Fibroblast of the aortic adventitia (primary cell): ENCODE measurements around the gene LDLRAD3. TPM values are rescaled to one million over a fixed set of nuclear protein-coding genes. Genes with fewer than 3 reads are reported as not detected.
"Not testable (repeated sequence)": the region's sequence is repeated elsewhere in the genome, so short reads cannot be mapped to it uniquely, and the experiment has no call there.

Source experiments
- DNase-seq: peaks from one replicate; pipeline ENCODE4 v3.0.0-alpha.2; 2010; ENCODE audit warnings: low read depth
- H3K4me3 ChIP-seq: 2 replicates; pipeline ENCODE4 v1.5.1; 2011; ENCODE audit warnings: low read depth, mild to moderate bottlenecking, control low read depth, low read length, moderate library complexity
- CTCF ChIP-seq: IDR thresholded peaks from 2 replicates; pipeline ENCODE4 v1.5.1; 2011; ENCODE audit warnings: mild to moderate bottlenecking, low read length, control low read depth, inconsistent platforms; ENCODE audit not compliant: insufficient read depth
- total RNA-seq: library from RNA; depleted of rRNA; stranded (reverse); fragments of >200 nt; gene quantifications from 2 replicates; pipeline ENCODE4 v1.2.3, GENCODE V29; 2012; ENCODE audit warnings: low replicate concordance

The LDLRAD3 gene
- total RNA-seq, 1 donor, result 10.8 TPM

- H3K4me3 ChIP-seq, result peak overlapping the region; percentile 42
- peak; percentile 62 for DNase-seq
- no peak for TF ChIP-seq CTCF
Observed at GRCh38 chr11:36012455-36012854, 68.6 kb downstream of the LDLRAD3 start.

- TF ChIP-seq CTCF, result no peak
- peak overlapping the region; percentile 18 for H3K4me3 ChIP-seq
- peak; percentile 80 for DNase-seq
Observed at GRCh38 chr11:36012979-36013378, 69.1 kb downstream of the LDLRAD3 start.

- DNase-seq, H3K4me3 ChIP-seq: not testable (repeated sequence)
Observed at GRCh38 chr11:36013446-36013845, 69.6 kb downstream of the LDLRAD3 start.

GRCh38 chr11:36013950-36014897 is 70.4 kb downstream of the LDLRAD3 start:
- no peak overlapping the region for H3K4me3 ChIP-seq
- TF ChIP-seq CTCF, result no peak
- DNase-seq, result no peak

GRCh38 chr11:36014898-36015665 is 71.2 kb downstream of the LDLRAD3 start:
- no peak for TF ChIP-seq CTCF

GRCh38 chr11:36015799-36016198 is 71.9 kb downstream of the LDLRAD3 start:
- TF ChIP-seq CTCF, result no peak
- DNase-seq, result peak; percentile 62
- H3K4me3 ChIP-seq, result no peak overlapping the region

More at GRCh38 chr11:36014898-36015665, 71.2 kb downstream of the LDLRAD3 start:
- no peak for DNase-seq
- H3K4me3 ChIP-seq, result no peak overlapping the region

GRCh38 chr11:36016263-36016662 is 72.4 kb downstream of the LDLRAD3 start:
- no peak overlapping the region for H3K4me3 ChIP-seq
- no peak for TF ChIP-seq CTCF
- peak; percentile 47 for DNase-seq
